ENCODE measurements around the gene EDNRB. TPM values are rescaled to one million over a fixed set of nuclear protein-coding genes. Genes with fewer than 3 reads are reported as not detected.

Gene EDNRB
- total RNA-seq, 1 donor from 2014 or later = 31.1 TPM

- no peak for DNase-seq (ENCODE audit: low spot score)
- ATAC-seq = no peak
- intact Hi-C loops (cut with DNase I) = no loop called here
Measured at GRCh38 chr13:77902319-77902963, 16.2 kb downstream of the EDNRB start.

- DNase-seq (ENCODE audit: low spot score) (no peak), ATAC-seq (no peak)
- intact Hi-C loops (cut with DNase I) = no loop called here
Measured at GRCh38 chr13:77898097-77898496, 20.5 kb downstream of the EDNRB start.

- intact Hi-C loops (cut with DNase I) = no loop called here
- ATAC-seq = peak; percentile 56
- no peak for DNase-seq (ENCODE audit: low spot score)
Measured at GRCh38 chr13:77896977-77897376, 21.7 kb downstream of the EDNRB start.

DNA sequence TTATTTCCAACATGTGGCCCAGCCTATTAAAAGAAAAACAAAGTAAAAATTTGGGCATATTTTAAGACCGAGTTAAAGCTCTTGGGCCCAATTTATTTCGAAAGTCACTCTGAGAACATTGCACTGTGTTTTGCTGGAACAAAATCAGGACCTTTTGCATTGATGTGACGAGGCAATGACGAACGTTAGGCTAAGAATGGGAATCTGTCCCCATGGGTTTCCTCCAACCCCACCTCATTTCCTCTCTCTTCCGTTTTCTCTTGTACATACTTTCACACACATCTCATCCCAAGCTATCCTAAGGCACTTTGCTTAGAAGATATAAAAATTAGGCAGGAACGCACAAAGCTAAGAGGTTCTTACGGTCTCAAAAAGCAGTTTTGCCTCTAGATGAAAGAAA is 22.1 kb downstream of the EDNRB start:
- DNase-seq (ENCODE audit: low spot score) (no peak), ATAC-seq (peak; percentile 94)
- intact Hi-C loops (cut with DNase I) = no loop called here

- DNase-seq (ENCODE audit: low spot score) = no peak
- ATAC-seq = no peak
- intact Hi-C loops (cut with DNase I) = no loop called here
Measured at GRCh38 chr13:77894743-77895142, 23.9 kb downstream of the EDNRB start.

DNA sequence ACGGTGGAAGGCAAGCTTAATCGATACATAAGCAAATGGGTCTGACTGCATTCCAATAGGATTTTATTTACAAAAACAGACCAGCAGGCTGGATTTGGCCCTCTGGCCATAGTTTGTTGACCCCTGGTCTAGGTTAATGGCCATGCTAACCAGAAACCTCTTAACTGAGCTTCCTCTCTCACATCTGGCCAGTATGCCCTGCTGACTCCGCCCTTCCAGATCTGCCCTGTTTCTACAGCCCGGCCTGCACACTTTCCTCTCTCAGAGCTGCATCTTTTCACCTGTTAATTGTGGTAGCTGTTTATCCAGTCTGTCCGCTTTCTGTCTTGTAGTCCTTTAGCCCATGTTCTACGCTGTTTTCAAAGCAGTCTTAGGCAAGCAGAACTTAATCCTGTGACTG is 25.6 kb downstream of the EDNRB start:
- no peak for DNase-seq (ENCODE audit: low spot score)
- intact Hi-C loops (cut with DNase I) = no loop called here
- no peak for ATAC-seq

DNA sequence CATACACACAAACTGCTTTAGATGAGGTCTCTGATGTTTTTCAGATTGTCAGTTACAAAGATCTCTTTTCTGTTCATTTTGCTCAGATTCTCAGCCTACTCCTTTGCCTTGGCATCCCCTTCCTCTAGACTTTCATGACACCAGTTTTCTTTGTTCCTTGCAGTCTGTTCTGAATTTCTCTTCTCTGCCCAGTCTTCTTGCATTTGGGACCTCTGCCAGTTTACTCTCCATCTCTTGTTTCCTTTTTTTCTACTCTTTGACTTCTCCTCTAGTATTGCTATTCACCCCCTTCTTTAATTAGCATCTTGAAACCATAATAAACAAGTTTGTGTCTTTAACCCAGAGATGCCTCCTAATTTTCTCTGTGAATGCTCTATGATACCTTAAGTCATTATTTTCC is 26.1 kb downstream of the EDNRB start:
- intact Hi-C loops (cut with DNase I) = no loop called here
- DNase-seq (ENCODE audit: low spot score) (no peak), ATAC-seq (no peak)

- no peak for ATAC-seq
Measured at GRCh38 chr13:77891486-77891885, 27.1 kb downstream of the EDNRB start.

GRCh38 chr13:77891041-77891440 is 27.6 kb downstream of the EDNRB start:
- intact Hi-C loops (cut with DNase I) = no loop called here
- no peak for ATAC-seq
- DNase-seq (ENCODE audit: low spot score) = no peak

More at GRCh38 chr13:77891486-77891885, 27.1 kb downstream of the EDNRB start:
- DNase-seq (ENCODE audit: low spot score) = no peak
- intact Hi-C loops (cut with DNase I) = no loop called here

DNA sequence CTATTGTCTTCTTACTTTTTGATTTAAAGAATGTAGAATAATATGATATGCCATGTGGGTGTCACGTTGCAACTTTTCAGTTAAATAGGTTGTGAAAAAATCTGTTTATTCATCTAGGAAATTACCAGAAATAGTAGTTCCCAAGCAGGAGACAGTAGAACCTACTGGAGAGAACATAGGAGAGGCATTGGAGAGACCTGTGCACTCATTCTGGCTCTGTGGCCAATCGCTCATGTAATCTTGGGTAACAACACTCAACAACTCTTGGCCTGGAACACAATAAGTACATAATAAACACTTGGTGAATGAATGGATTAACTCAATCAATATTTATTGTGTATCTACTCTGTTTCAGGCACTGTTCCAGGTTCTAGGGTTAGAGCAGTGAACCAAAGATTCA is 35.3 kb downstream of the EDNRB start:
- ATAC-seq = no peak
- intact Hi-C loops (cut with DNase I) = no loop called here

DNA sequence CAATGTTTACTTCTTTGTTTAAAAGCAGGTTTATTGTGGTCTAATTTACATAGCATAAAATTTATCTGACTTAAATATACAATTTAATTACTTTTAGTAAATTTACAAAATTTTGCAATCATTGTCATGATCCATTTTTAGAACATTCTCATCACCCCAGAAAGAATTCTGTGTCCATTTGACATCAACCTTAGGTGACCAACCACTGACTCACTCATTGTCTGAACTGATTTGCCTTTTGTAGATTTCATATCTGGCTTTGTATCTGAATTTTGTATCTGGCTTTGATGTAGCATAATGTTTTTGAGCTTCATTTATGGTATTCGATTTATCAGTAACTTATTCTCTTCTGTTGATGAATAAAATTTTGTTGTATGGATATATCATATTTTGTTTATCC is 40.4 kb downstream of the EDNRB start:
- intact Hi-C loops (cut with DNase I) = no loop called here
- no peak for ATAC-seq
- no peak for DNase-seq (ENCODE audit: low spot score)

More for the DNA sequence above, 35.3 kb downstream of the EDNRB start:
- no peak for DNase-seq (ENCODE audit: low spot score)

- no peak for DNase-seq (ENCODE audit: low spot score)
- no peak for ATAC-seq
- intact Hi-C loops (cut with DNase I) = no loop called here
Measured at GRCh38 chr13:77876176-77876575, 42.5 kb downstream of the EDNRB start.

GRCh38 chr13:77874406-77874805 is 44.2 kb downstream of the EDNRB start:
- no peak for ATAC-seq
- intact Hi-C loops (cut with DNase I) = no loop called here
- no peak for DNase-seq (ENCODE audit: low spot score)

GRCh38 chr13:77872995-77873394 is 45.6 kb downstream of the EDNRB start:
- DNase-seq (ENCODE audit: low spot score) = no peak
- intact Hi-C loops (cut with DNase I) = no loop called here
- ATAC-seq = no peak

GRCh38 chr13:77871596-77871995 is 47.0 kb downstream of the EDNRB start:
- intact Hi-C loops (cut with DNase I) = no loop called here
- no peak for ATAC-seq
- no peak for DNase-seq (ENCODE audit: low spot score)

DNA sequence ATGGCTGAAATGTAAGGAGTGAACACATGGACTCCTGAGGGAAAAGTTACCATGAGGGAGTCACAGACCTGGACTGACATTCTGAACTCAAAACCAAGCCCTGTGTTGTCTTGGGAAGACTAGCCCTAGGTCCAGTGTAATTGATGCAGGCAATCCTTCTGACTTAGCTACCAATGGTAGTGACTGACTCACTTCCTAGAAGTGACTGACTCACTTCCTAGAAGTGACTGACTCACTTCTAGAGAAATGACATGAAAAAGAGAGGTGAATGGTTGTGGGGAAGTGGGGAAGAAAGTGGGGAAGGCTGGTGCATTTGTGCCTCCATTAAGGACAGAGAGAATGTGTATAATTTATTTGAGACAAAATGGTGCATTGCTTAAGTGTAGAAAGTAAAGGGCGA is 49.9 kb downstream of the EDNRB start:
- no peak for DNase-seq (ENCODE audit: low spot score)
- no peak for ATAC-seq
- intact Hi-C loops (cut with DNase I) = no loop called here

DNA sequence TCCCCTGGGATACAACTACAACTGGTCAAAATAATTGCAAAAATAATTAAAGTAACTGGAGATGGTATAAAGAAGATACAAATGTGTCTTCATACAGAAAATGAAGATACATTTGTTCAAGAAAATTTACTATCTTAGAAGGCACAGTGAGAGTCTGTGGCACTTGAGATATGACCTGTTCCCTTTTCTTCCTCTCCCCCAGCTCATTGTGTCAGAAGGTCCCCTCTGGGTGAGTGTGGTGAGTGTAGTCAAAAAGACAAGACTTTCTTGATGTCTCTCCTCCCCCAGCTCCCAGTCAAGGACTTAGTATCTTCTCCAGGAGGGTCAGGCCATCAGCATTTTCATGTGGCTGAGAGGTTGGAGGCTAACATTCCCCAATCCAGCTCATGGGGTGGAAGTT is 51.7 kb downstream of the EDNRB start:
- no peak for DNase-seq (ENCODE audit: low spot score)
- intact Hi-C loops (cut with DNase I) = no loop called here
- no peak for ATAC-seq

GRCh38 chr13:77865622-77866021 is 53.0 kb downstream of the EDNRB start:
- DNase-seq (ENCODE audit: low spot score) = no peak
- intact Hi-C loops (cut with DNase I) = no loop called here
- no peak for ATAC-seq

DNA sequence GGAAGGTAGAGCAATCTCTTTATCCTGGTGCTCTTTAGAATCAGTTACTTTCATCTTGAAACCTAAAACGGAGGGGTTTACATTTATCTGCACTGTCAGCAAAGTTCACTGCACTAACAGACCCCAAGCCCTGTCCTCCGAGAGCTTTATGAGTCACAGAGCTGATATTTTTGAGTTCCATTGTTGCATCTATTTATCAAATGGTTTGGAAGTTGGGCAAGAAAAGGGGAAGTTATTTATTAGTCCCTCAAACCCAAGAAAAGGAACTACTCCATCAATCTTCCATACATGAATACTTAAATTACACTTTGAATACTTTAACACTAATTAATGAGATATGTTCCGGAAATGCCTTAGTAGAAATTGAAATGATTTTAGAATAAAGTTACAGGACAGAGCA is 55.5 kb downstream of the EDNRB start:
- no peak for ATAC-seq
- intact Hi-C loops (cut with DNase I) = no loop called here
- no peak for DNase-seq (ENCODE audit: low spot score)

DNA sequence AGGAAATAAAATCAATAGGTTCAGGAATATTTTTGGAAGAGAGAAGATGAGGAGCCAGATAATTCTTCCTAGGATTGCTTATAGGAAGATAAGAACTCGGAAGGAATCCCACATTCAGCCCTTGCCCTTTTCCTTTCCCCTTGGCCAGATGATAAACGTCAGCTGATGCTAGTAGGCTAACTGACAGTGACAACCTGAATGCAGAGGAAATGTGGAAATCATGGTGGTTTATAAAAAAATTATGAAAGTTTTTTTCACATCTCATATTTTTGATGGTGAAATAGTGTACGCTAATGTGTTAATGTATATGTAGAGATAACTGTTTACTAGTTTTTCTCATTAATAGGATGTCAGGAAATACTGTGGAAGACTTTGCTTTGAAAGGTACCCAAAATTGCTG is 56.9 kb downstream of the EDNRB start:
- intact Hi-C loops (cut with DNase I) = no loop called here
- no peak for DNase-seq (ENCODE audit: low spot score)
- ATAC-seq = no peak

GRCh38 chr13:77860507-77860981 is 58.1 kb downstream of the EDNRB start:
- DNase-seq (ENCODE audit: low spot score) (no peak), ATAC-seq (no peak)
- intact Hi-C loops (cut with DNase I) = no loop called here
